ENCODE results near the gene GZF1.

The GZF1 gene

GRCh38 chr20:23407781-23408464, 45.9 kb downstream of the GZF1 start:
- no peak for DNase-seq (ENCODE audit: low read depth, low spot score)

- no peak for DNase-seq (ENCODE audit: low read depth, low spot score)
These were observed 47.0 kb downstream of the GZF1 start for GRCh38 chr20:23408957-23409356.

- DNase-seq (ENCODE audit: low read depth, low spot score), result no peak
These were observed 47.8 kb downstream of the GZF1 start for GRCh38 chr20:23409800-23410199.

- no peak for DNase-seq (ENCODE audit: low read depth, low spot score)
These were observed 49.1 kb downstream of the GZF1 start for GRCh38 chr20:23410916-23411695.

- DNase-seq (ENCODE audit: low read depth, low spot score), result no peak
These were observed 50.0 kb downstream of the GZF1 start for GRCh38 chr20:23412026-23412425.

- no peak for DNase-seq (ENCODE audit: low read depth, low spot score)
These were observed 52.0 kb downstream of the GZF1 start for GRCh38 chr20:23413862-23414422.

GRCh38 chr20:23414526-23415188, 52.7 kb downstream of the GZF1 start:
- no peak for DNase-seq (ENCODE audit: low read depth, low spot score)

- no peak for DNase-seq (ENCODE audit: low read depth, low spot score)
These were observed 53.6 kb downstream of the GZF1 start for GRCh38 chr20:23415555-23415954.

GRCh38 chr20:23415959-23416583, 54.1 kb downstream of the GZF1 start:
- DNase-seq (ENCODE audit: low read depth, low spot score), result no peak

- DNase-seq (ENCODE audit: low read depth, low spot score), result no peak
These were observed 55.9 kb downstream of the GZF1 start for GRCh38 chr20:23417861-23418260.

- DNase-seq (ENCODE audit: low read depth, low spot score), result no peak
These were observed 57.6 kb downstream of the GZF1 start for GRCh38 chr20:23419657-23419994.

- DNase-seq (ENCODE audit: low read depth, low spot score), result peak; percentile 8
These were observed 58.3 kb downstream of the GZF1 start for GRCh38 chr20:23419995-23420901.

- DNase-seq (ENCODE audit: low read depth, low spot score), result peak; percentile 87
These were observed 59.3 kb downstream of the GZF1 start, which contains the start of gene NAPB for GRCh38 chr20:23420943-23421931. TSS of gene NAPB (minus strand) at chr20:23421488. CDS start at chr20:23421402, 86 bp downstream.

Measured in activated CD4-positive, CD25-positive, alpha-beta regulatory T cell treated with anti-CD3 and anti-CD28 coated beads, Interleukin-2, amount 50 U/mL, for 16 hours (primary cell).